RWPE2 (cell line): Measurements from ENCODE around the gene DCT.

ENCODE experiments used
- ATAC-seq: fragments of 200-7000 bp; cut with Tn5 transposase; 3 replicates; pipeline ENCODE4 v1.9.1; 2021; ENCODE audit warnings: low read depth
- DNase-seq: peaks from one replicate; pipeline ENCODE4 v3.0.0-alpha.2; 2020; ENCODE audit warnings: low spot score
- H3K27ac ChIP-seq: fragments of 450-650 bp; 2 replicates; pipeline ENCODE4 v1.5.1; 2017; ENCODE audit warnings: mild to moderate bottlenecking; ENCODE audit not compliant: poor library complexity, severe bottlenecking
- H3K27me3 ChIP-seq: fragments of 250-450 bp; sonication (Bioruptor Pico); 2 replicates; pipeline ENCODE4 v1.5.1; 2021; ENCODE audit warnings: mild to moderate bottlenecking, moderate library complexity; ENCODE audit not compliant: insufficient read depth, poor library complexity, severe bottlenecking
- H3K36me3 ChIP-seq: fragments of 250-450 bp; sonication (Bioruptor Pico); 2 replicates; pipeline ENCODE4 v1.5.1; 2020; ENCODE audit warnings: low read depth, mild to moderate bottlenecking, moderate library complexity
- H3K4me1 ChIP-seq: fragments of 250-450 bp; sonication (Bioruptor Pico); 2 replicates; pipeline ENCODE4 v1.5.1; 2021; ENCODE audit warnings: mild to moderate bottlenecking, moderate library complexity; ENCODE audit not compliant: insufficient read depth, poor library complexity, severe bottlenecking
- H3K4me3 ChIP-seq: fragments of 250-450 bp; sonication (Bioruptor Pico); 2 replicates; pipeline ENCODE4 v1.5.1; 2021; ENCODE audit warnings: mild to moderate bottlenecking, moderate library complexity; ENCODE audit not compliant: severe bottlenecking
- H3K9me3 ChIP-seq: fragments of 250-450 bp; sonication (Bioruptor Pico); 2 replicates; pipeline ENCODE4 v1.5.1; 2021; ENCODE audit warnings: mild to moderate bottlenecking, moderate library complexity; ENCODE audit not compliant: severe bottlenecking
- CTCF ChIP-seq: fragments of 450-650 bp; IDR thresholded peaks from one replicate; pipeline ENCODE4 v1.5.1; 2017; ENCODE audit warnings: mild to moderate bottlenecking, moderate library complexity; ENCODE audit not compliant: poor library complexity, severe bottlenecking

The DCT gene

GRCh38 chr13:94431987-94432386 is 47.5 kb downstream of the DCT start:
- TF ChIP-seq CTCF = no peak
- Histone ChIP-seq H3K4me1 (no peaks in the 10 kb centered on the region), H3K27ac (no peak overlapping the region), H3K36me3 (no peaks in the 10 kb centered on the region), H3K9me3 (no peaks in the 10 kb centered on the region), H3K4me3 (no peak overlapping the region), H3K27me3 (no peaks in the 10 kb centered on the region)
- DNase-seq (no peak), ATAC-seq (no peak)

- TF ChIP-seq CTCF = no peak
- no peak for ATAC-seq
- Histone ChIP-seq H3K9me3 (no peaks in the 10 kb centered on the region), H3K27ac (no peak overlapping the region), H3K4me1 (no peaks in the 10 kb centered on the region), H3K36me3 (no peaks in the 10 kb centered on the region), H3K27me3 (no peaks in the 10 kb centered on the region), H3K4me3 (no peak overlapping the region)
- no peak for DNase-seq
Observed at GRCh38 chr13:94431574-94431973, 47.9 kb downstream of the DCT start.

- no peak overlapping the region for H3K4me3 ChIP-seq
- TF ChIP-seq CTCF = no peak
- H3K27me3 ChIP-seq = no peaks in the 10 kb centered on the region
- no peaks in the 10 kb centered on the region for H3K4me1 ChIP-seq
- DNase-seq (no peak), ATAC-seq (no peak)
- H3K27ac ChIP-seq = no peak overlapping the region
- H3K9me3 ChIP-seq = no peaks in the 10 kb centered on the region
- H3K36me3 ChIP-seq = no peaks in the 10 kb centered on the region
Observed at GRCh38 chr13:94427313-94427953, 52.0 kb downstream of the DCT start.

GRCh38 chr13:94419925-94420305 is 59.6 kb downstream of the DCT start:
- ATAC-seq (no peak), DNase-seq (no peak)
- no peak overlapping the region for H3K4me3 ChIP-seq
- H3K36me3 ChIP-seq = no peaks in the 10 kb centered on the region
- no peaks in the 10 kb centered on the region for H3K4me1 ChIP-seq
- peaks cover 7% of the 10 kb centered on the region for H3K27me3 ChIP-seq
- H3K27ac ChIP-seq = no peak overlapping the region
- H3K9me3 ChIP-seq = no peaks in the 10 kb centered on the region
- TF ChIP-seq CTCF = no peak

- no peak for TF ChIP-seq CTCF
- Histone ChIP-seq H3K36me3 (no peaks in the 10 kb centered on the region), H3K4me1 (no peaks in the 10 kb centered on the region), H3K27me3 (peaks cover 7% of the 10 kb centered on the region), H3K4me3 (no peak overlapping the region), H3K9me3 (no peaks in the 10 kb centered on the region), H3K27ac (no peak overlapping the region)
- ATAC-seq (0 out of 3 replicates have a peak, but pooled peaks have one; percentile 35), DNase-seq (no peak)
Observed at GRCh38 chr13:94419304-94419924, 60.1 kb downstream of the DCT start.
